ENCODE data around the gene ADM5. TPM values are rescaled to one million over a fixed set of nuclear protein-coding genes. Genes with fewer than 3 reads are reported as not detected.
A peak's percentile ranks its signal among the peaks of the same experiment; 100 is the strongest.

The ADM5 gene
- polyA plus RNA-seq, 2 of the 4 experiments (the other 2 are of a cell fraction) = 2.0 to 4.3 TPM

DNA sequence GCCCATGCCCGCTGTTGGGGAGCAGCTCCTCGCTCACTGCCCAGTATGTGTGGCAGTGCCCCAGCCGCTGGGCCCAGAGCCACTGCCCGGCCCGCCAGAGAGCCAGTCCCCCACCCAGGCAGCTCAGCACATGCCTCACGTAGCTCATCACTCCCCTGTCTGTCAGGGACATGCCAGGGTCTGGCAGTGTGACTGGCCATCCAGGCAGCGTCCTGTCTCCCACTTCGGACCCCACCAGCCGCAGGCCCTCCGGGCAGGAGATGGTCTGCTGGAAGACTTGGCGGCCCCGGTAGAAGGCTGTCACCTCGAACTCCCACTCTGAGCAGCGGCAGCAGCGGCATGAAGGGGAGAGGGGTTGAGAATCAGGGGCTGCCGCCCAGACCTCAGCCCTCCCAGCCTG, 27.4 kb upstream of the ADM5 start:
- ChIA-PET CTCF (interaction anchor here (12.2 to 21.2 kb wide), 2 partner anchors 13 to 18 kb away, joined by 117 to 326 read pairs; partner anchors contain the start of genes PRMT1, RRAS and SCAF1), POLR2A (interaction anchor here (1.4 to 2.1 kb wide), 3 partner anchors 15 to 20 kb away, joined by 4 to 7 read pairs (median 5); partner anchors contain the start of gene SCAF1)
- Histone ChIP-seq H3K4me3 (no peak overlapping the region), H3K4me1 (peaks cover 14% of the 10 kb centered on the region), H3K27ac (no peak overlapping the region), H3K9me3 (0 out of 3 replicates have a peak, but pooled peaks cover 3% of the 10 kb centered on the region), H3K4me2 (no peak overlapping the region)
- ATAC-seq (no peak), DNase-seq (ENCODE audit: low read depth in 1 of 2, low spot score in 1 of 2) (no peak), FAIRE-seq (no peak)
- WGBS (ENCODE audit: missing lambda C conversion rate) = over 99% methylated on average over 13 of the region's 16 CpGs
- TF ChIP-seq MYC (IDR thresholded peaks at IDR 0.05; ENCODE audit: borderline replicate concordance, low read length) (no peak), TP53 (CRISPR knock-in tag; IDR thresholded peaks at IDR 0.05) (no peak), HOXB5 (CRISPR knock-in tag; IDR thresholded peaks at IDR 0.05) (no peak), POLR2AphosphoS2 (conservative IDR thresholded peaks at IDR 0.05; ENCODE audit: low read length) (no peak), SREBF2 (IDR thresholded peaks at IDR 0.05) (no peak)
- TF ChIP-seq, protein P1, sequence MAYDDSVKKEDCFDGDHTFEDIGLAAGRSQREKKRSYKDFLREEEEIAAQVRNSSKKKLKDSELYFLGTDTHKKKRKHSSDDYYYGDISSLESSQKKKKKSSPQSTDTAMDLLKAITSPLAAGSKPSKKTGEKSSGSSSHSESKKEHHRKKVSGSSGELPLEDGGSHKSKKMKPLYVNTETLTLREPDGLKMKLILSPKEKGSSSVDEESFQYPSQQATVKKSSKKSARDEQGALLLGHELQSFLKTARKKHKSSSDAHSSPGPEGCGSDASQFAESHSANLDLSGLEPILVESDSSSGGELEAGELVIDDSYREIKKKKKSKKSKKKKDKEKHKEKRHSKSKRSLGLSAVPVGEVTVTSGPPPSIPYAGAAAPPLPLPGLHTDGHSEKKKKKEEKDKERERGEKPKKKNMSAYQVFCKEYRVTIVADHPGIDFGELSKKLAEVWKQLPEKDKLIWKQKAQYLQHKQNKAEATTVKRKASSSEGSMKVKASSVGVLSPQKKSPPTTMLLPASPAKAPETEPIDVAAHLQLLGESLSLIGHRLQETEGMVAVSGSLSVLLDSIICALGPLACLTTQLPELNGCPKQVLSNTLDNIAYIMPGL (CRISPR knock-in tag; IDR thresholded peaks at IDR 0.05; ENCODE audit: borderline replicate concordance) = no peak

DNA sequence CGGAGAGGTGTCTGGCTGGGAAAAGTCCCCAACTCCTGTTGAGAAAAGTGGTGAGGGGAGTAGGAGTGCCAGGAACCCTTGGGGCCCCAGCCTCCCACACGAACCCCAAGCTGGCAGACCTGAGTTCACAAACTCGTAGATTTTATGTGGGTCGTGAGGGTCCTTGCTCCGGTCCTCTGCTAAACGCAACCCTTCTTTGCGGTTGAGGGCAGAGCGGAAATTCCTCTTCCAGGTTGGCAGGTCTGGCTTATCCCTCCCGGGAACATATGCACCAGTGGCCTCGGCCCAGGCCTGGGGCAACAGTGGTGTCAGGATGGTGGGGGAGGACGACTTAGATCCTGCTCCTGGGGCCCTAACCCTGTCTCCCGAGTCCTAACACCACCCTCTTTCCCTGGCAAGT, 26.2 kb upstream of the ADM5 start:
- Histone ChIP-seq H3K9me3 (0 out of 3 replicates have a peak, but pooled peaks cover 3% of the 10 kb centered on the region), H3K4me2 (no peak overlapping the region), H3K4me1 (peaks cover 14% of the 10 kb centered on the region), H3K4me3 (no peak overlapping the region), H3K27ac (no peak overlapping the region)
- FAIRE-seq (no peak), ATAC-seq (no peak), DNase-seq (ENCODE audit: low read depth in 1 of 2, low spot score in 1 of 2) (no peak)
- TF ChIP-seq MAZ (IDR thresholded peaks at IDR 0.05; ENCODE audit: borderline replicate concordance, low read depth, low read length) (no peak), TP53 (CRISPR knock-in tag; IDR thresholded peaks at IDR 0.05) (no peak), KDM5A (IDR thresholded peaks at IDR 0.05) (no peak), HOXA7 (CRISPR knock-in tag; IDR thresholded peaks at IDR 0.05) (no peak), POLR2A (IDR thresholded peaks at IDR 0.05; ENCODE audit: low read length) (no peak), EHF (CRISPR knock-in tag; IDR thresholded peaks at IDR 0.05) (no peak), CHD4 (IDR thresholded peaks at IDR 0.05; ENCODE audit: borderline replicate concordance) (no peak)
- TF ChIP-seq, protein P2, sequence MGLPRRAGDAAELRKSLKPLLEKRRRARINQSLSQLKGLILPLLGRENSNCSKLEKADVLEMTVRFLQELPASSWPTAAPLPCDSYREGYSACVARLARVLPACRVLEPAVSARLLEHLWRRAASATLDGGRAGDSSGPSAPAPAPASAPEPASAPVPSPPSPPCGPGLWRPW (IDR thresholded peaks at IDR 0.05) = no peak
- WGBS (ENCODE audit: missing lambda C conversion rate) = 92% methylated on average over 12 of the region's 12 CpGs
- POLR2A ChIA-PET = interaction anchor here (1.2 to 2.6 kb wide), 3 partner anchors 13 to 23 kb away, joined by 4 to 22 read pairs (median 5); partner anchors contain the start of genes RRAS and SCAF1
- CTCF ChIA-PET = interaction anchor here (1.0 to 21.2 kb wide), 4 partner anchors 12 to 160 kb away, joined by 3 to 326 read pairs (median 62); partner anchors contain the start of genes PRMT1, RRAS and SCAF1

DNA sequence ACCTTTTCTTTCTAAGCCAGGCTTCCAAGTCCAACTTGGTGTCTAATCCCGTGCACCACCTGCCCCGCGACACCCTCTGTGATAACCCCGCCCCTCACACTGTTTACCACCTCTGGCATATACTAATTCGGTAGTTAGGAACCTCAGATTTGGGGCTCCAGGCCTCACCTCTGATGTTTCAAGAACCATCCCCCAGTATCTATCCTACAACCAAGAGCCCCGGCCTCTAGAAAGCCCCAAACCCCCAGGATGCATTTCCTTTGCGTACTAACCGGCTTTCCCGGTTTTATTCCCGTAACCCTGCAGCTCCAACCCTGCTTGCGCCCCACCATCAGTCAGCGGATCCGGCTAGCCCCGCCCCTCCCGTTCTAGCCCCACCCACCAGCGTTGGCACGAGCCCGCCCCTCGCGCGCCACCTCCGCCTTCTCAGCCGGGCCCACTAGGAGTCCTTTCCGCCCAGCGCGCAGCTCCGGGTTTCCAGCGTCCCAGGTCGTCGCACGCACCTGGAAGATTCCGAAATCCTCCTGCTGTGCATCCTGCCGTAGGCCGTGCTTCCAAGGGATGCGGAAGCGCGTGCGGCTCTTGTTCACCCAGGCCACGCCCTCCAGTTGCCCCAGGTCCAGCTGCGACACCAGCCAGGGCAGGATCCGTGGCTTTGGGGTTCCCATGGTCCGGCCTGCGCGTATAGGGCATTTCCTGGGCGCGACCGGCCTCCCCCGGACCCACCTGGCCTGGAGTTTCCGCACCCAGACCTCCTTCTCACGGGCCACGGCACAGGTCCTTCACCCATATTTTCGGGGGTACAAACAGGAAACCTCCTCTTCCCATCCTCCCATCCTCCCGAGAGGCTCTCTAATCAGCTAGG, 25.0 kb upstream of the ADM5 start:
- peak; percentile 95 to 96 for DNase-seq (ENCODE audit: low read depth in 1 of 2, low spot score in 1 of 2)
- H3K4me1 ChIP-seq = peaks cover 14% of the 10 kb centered on the region
- H3K4me2 ChIP-seq = peak overlapping the region; percentile 83
- WGBS (ENCODE audit: missing lambda C conversion rate) = 3% methylated on average over 34 of the region's 53 CpGs
- ATAC-seq = peak; percentile 67 to 80
- POLR2A ChIA-PET = interaction anchor here (0.6 to 2.6 kb wide), 11 partner anchors 8 to 211 kb away, joined by 4 to 41 read pairs (median 6); partner anchors contain the start of genes ALDH16A1, PRMT1, RPS11 and RRAS
- peak overlapping the region; percentile 65 for H3K4me3 ChIP-seq
- H3K9me3 ChIP-seq = 0 out of 3 replicates have a peak, but pooled peaks cover 3% of the 10 kb centered on the region
- no peak for FAIRE-seq
- H3K27ac ChIP-seq = peak overlapping the region; percentile 79 to 86
- CTCF ChIA-PET = interaction anchor here (0.6 to 21.2 kb wide), 7 partner anchors 10 to 175 kb away, joined by 3 to 326 read pairs (median 4); partner anchors contain the start of genes PRMT1, RRAS and SCAF1
- TF ChIP-seq MAFK (IDR thresholded peaks at IDR 0.05; ENCODE audit: partially characterized antibody) (no peak), MYC (IDR thresholded peaks at IDR 0.05; ENCODE audit: borderline replicate concordance, low read length) (peak; percentile 45; the same call in 1 of the 2 replicates), RCOR1 (IDR thresholded peaks at IDR 0.05; ENCODE audit: low read depth, low read length) (no peak), TFCP2L1 (CRISPR knock-in tag; IDR thresholded peaks at IDR 0.05) (peak; percentile 42; the same call in 1 of the 2 replicates), NPAS2 (CRISPR knock-in tag; IDR thresholded peaks at IDR 0.05; ENCODE audit: borderline replicate concordance) (no peak), ZSCAN20 (CRISPR knock-in tag; IDR thresholded peaks at IDR 0.05) (no peak), POLR2A (IDR thresholded peaks at IDR 0.05; ENCODE audit: low read length) (peak; percentile 78), RFX5 (IDR thresholded peaks at IDR 0.05) (no peak), ESRRA (IDR thresholded peaks at IDR 0.05; ENCODE audit: borderline replicate concordance, low read length) (no peak), CHD4 (IDR thresholded peaks at IDR 0.05; ENCODE audit: borderline replicate concordance) (no peak), JUN (IDR thresholded peaks at IDR 0.05) (peak; percentile 76 to 77; a peak in 3 of 5 replicates), KDM1A (IDR thresholded peaks at IDR 0.05; ENCODE audit: low read depth) (no peak)
- TF ChIP-seq, protein P3, sequence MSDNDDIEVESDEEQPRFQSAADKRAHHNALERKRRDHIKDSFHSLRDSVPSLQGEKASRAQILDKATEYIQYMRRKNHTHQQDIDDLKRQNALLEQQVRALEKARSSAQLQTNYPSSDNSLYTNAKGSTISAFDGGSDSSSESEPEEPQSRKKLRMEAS (IDR thresholded peaks at IDR 0.05) = peak; percentile 78
- TF ChIP-seq, protein P4, sequence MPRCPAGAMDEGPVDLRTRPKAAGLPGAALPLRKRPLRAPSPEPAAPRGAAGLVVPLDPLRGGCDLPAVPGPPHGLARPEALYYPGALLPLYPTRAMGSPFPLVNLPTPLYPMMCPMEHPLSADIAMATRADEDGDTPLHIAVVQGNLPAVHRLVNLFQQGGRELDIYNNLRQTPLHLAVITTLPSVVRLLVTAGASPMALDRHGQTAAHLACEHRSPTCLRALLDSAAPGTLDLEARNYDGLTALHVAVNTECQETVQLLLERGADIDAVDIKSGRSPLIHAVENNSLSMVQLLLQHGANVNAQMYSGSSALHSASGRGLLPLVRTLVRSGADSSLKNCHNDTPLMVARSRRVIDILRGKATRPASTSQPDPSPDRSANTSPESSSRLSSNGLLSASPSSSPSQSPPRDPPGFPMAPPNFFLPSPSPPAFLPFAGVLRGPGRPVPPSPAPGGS (IDR thresholded peaks at IDR 0.05) = no peak; the same call in 1 of the 3 replicates
- TF ChIP-seq, protein P5, sequence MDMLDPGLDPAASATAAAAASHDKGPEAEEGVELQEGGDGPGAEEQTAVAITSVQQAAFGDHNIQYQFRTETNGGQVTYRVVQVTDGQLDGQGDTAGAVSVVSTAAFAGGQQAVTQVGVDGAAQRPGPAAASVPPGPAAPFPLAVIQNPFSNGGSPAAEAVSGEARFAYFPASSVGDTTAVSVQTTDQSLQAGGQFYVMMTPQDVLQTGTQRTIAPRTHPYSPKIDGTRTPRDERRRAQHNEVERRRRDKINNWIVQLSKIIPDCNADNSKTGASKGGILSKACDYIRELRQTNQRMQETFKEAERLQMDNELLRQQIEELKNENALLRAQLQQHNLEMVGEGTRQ (IDR thresholded peaks at IDR 0.05) = 0 out of 2 replicates have a peak, but pooled peaks have one; percentile 11
- TF ChIP-seq, protein P6, sequence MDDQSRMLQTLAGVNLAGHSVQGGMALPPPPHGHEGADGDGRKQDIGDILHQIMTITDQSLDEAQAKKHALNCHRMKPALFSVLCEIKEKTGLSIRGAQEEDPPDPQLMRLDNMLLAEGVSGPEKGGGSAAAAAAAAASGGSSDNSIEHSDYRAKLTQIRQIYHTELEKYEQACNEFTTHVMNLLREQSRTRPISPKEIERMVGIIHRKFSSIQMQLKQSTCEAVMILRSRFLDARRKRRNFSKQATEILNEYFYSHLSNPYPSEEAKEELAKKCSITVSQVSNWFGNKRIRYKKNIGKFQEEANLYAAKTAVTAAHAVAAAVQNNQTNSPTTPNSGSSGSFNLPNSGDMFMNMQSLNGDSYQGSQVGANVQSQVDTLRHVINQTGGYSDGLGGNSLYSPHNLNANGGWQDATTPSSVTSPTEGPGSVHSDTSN (IDR thresholded peaks at IDR 0.05) = peak; percentile 67
